Mucosa of descending colon (tissue), 3 donors: Measurements from ENCODE around the gene MELTF. TPM values are rescaled to one million over a fixed set of nuclear protein-coding genes. Genes with fewer than 3 reads are reported as not detected.

Experiments used
- ATAC-seq: fragments of 200-7000 bp; cut with Tn5 transposase; one replicate; pipeline ENCODE4 v1.9.1; 2020; ENCODE audit warnings: mild to moderate bottlenecking, moderate library complexity
- DNase-seq, 3 donors: peaks; one replicate each; pipeline ENCODE4 v3.0.0-alpha.2; 2020
- H3K36me3 ChIP-seq: fragments of 200-600 bp; one replicate; pipeline ENCODE4 v1.8.0; 2021; ENCODE audit warnings: low read depth, mild to moderate bottlenecking
- H3K4me1 ChIP-seq: fragments of 200-600 bp; one replicate; pipeline ENCODE4 v1.8.0; 2021; ENCODE audit warnings: low read depth, mild to moderate bottlenecking
- H3K4me3 ChIP-seq: fragments of 200-600 bp; one replicate; pipeline ENCODE4 v1.8.0; 2021; ENCODE audit warnings: mild to moderate bottlenecking
- H3K9me3 ChIP-seq: fragments of 200-600 bp; one replicate; pipeline ENCODE4 v1.8.0; 2021; ENCODE audit warnings: mild to moderate bottlenecking
- CTCF ChIP-seq: fragments of 200-600 bp; IDR thresholded peaks from one replicate; pipeline ENCODE4 v1.8.0; 2022; ENCODE audit warnings: antibody characterized with exemption, mild to moderate bottlenecking
- intact Hi-C, 2 donors: fragments of 100-400 bp; cut with DNase I in 1 of 2; cut with micrococcal nuclease in 1 of 2; formaldehyde crosslinking; loops; one replicate each; pipeline versions ENCODE4 v1.11.0 to v1.11.1; 2022; cut with DNase I, micrococcal nuclease
- total RNA-seq, 3 donors: library from RNA; stranded (reverse); fragmentation: NEBNext Ultra II Directional in 2 of 3; extraction: Animal tissue kit (Norgen Biotek cat#: 25700) in 2 of 3; gene quantifications; one replicate each; pipeline versions ENCODE4 v1.2.1 to v1.2.4, GENCODE V29; 2021 to 2023
- donor health status: DM: no; HTN: no; CAD: no; lungs with moderate emphysema.
- donor health status: DM: no; HTN: no; CAD: no.
- donor health status: DM: no; HTN: yes; CAD: no.

Gene MELTF
- total RNA-seq, 3 donors from 2014 or later: 8.4 to 17.3 (median 10.7) TPM

GRCh38 chr3:197027896-197028727, 1.5 kb downstream of the MELTF start:
- no peak for DNase-seq
- Histone ChIP-seq H3K9me3 (no peaks in the 10 kb centered on the region), H3K4me1 (peaks cover 12% of the 10 kb centered on the region), H3K36me3 (no peaks in the 10 kb centered on the region), H3K4me3 (no peak overlapping the region)
- ATAC-seq: no peak
- no peak for TF ChIP-seq CTCF
- intact Hi-C loops: no loop called here

GRCh38 chr3:197027151-197027895, 2.3 kb downstream of the MELTF start:
- intact Hi-C loops: no loop called here
- DNase-seq (no peak), ATAC-seq (no peak)
- Histone ChIP-seq H3K9me3 (no peaks in the 10 kb centered on the region), H3K4me3 (no peak overlapping the region), H3K4me1 (peaks cover 12% of the 10 kb centered on the region), H3K36me3 (no peaks in the 10 kb centered on the region)
- no peak for TF ChIP-seq CTCF

GRCh38 chr3:197026481-197026866, 3.1 kb downstream of the MELTF start:
- DNase-seq (no peak), ATAC-seq (no peak)
- Histone ChIP-seq H3K36me3 (no peaks in the 10 kb centered on the region), H3K9me3 (no peaks in the 10 kb centered on the region), H3K4me3 (no peak overlapping the region), H3K4me1 (peaks cover 12% of the 10 kb centered on the region)
- intact Hi-C loops: no loop called here
- no peak for TF ChIP-seq CTCF

GRCh38 chr3:197025736-197026480, 3.7 kb downstream of the MELTF start:
- Histone ChIP-seq H3K9me3 (no peaks in the 10 kb centered on the region), H3K4me1 (peaks cover 12% of the 10 kb centered on the region), H3K4me3 (no peak overlapping the region), H3K36me3 (no peaks in the 10 kb centered on the region)
- TF ChIP-seq CTCF: no peak
- intact Hi-C loops: no loop called here
- ATAC-seq: no peak
- peak in 1 of 3 donors; percentile 45 for DNase-seq

GRCh38 chr3:197024881-197025735, 4.5 kb downstream of the MELTF start:
- H3K9me3 ChIP-seq: no peaks in the 10 kb centered on the region
- H3K4me3 ChIP-seq: no peak overlapping the region
- H3K4me1 ChIP-seq: peaks cover 9% of the 10 kb centered on the region
- H3K36me3 ChIP-seq: no peaks in the 10 kb centered on the region
- intact Hi-C loops: no loop called here
- no peak for TF ChIP-seq CTCF
- no peak for DNase-seq
- ATAC-seq: no peak
